Dendritic cell treated with granulocyte-macrophage colony-stimulating factor and Interleukin-4, amounts not matched to agents 40 ng/mL and 50 ng/mL, for 4 days (primary cell): Measurements from ENCODE around the gene MAPK14.
"Not testable (repeated sequence)": the region's sequence is repeated elsewhere in the genome, so short reads cannot be mapped to it uniquely, and the experiment has no call there.

Source experiments
- H3K27ac Mint-ChIP-seq: one replicate; pipeline ENCODE4 v1.8.0; 2022; ENCODE audit warnings: mild to moderate bottlenecking, mixed read lengths
- H3K27me3 Mint-ChIP-seq: one replicate; pipeline ENCODE4 v1.8.0; 2022; ENCODE audit warnings: mild to moderate bottlenecking, mixed read lengths
- H3K36me3 Mint-ChIP-seq: one replicate; pipeline ENCODE4 v1.8.0; 2022; ENCODE audit warnings: low read depth, mixed read lengths
- H3K4me1 Mint-ChIP-seq: one replicate; pipeline ENCODE4 v1.8.0; 2022; ENCODE audit warnings: low read depth, mixed read lengths
- H3K4me3 Mint-ChIP-seq: one replicate; pipeline ENCODE4 v1.8.0; 2022; ENCODE audit warnings: mild to moderate bottlenecking, moderate library complexity, mixed read lengths
- H3K9me3 Mint-ChIP-seq: one replicate; pipeline ENCODE4 v1.8.0; 2022; ENCODE audit warnings: mixed read lengths
- intact Hi-C: fragments of 100-400 bp; cut with micrococcal nuclease; formaldehyde crosslinking; loops from one replicate; pipeline ENCODE4 v1.15.0; 2022

Gene MAPK14

DNA sequence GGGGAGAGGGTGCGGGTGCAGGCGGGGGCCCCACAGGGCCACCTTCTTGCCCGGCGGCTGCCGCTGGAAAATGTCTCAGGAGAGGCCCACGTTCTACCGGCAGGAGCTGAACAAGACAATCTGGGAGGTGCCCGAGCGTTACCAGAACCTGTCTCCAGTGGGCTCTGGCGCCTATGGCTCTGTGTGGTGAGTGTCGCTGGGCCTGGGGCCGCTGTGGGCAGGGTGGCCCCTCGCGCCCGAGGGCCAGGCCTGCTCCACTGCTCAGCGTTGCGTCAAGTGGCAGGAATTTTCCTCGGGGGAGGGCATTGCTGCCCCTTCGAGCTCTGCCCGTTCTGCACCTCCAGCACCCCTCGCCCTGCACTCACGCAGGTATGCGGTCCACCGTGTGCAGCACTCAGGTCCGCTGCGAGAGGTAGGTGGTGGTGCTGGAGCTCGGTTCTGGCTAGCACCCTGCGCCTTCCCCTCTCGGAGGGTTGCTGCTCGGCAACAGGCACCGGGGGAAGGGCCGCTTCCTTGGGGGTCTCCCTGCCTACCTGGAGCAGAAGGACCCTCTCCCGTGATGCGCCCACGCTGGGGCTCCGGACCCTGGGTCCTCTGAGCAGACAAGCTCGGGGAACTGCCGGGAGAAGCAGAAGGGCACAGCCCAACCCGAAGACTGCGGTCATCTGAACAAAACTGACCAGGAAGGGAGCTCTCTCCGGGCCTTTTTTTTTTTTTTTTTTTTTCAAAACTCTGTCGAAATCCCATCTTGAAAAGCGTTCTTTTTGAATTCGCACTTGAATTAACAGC lies 674 bp downstream of the MAPK14 start:
- H3K27ac Mint-ChIP-seq = peak overlapping the region; percentile 91
- H3K4me3 Mint-ChIP-seq = peak overlapping the region; percentile 88
- H3K36me3 Mint-ChIP-seq = peaks cover 22% of the 10 kb centered on the region
- peaks cover 43% of the 10 kb centered on the region for H3K4me1 Mint-ChIP-seq
- H3K9me3 Mint-ChIP-seq = no peaks in the 10 kb centered on the region
- intact Hi-C loops = no loop called here
- peaks cover 2% of the 10 kb centered on the region for H3K27me3 Mint-ChIP-seq

DNA sequence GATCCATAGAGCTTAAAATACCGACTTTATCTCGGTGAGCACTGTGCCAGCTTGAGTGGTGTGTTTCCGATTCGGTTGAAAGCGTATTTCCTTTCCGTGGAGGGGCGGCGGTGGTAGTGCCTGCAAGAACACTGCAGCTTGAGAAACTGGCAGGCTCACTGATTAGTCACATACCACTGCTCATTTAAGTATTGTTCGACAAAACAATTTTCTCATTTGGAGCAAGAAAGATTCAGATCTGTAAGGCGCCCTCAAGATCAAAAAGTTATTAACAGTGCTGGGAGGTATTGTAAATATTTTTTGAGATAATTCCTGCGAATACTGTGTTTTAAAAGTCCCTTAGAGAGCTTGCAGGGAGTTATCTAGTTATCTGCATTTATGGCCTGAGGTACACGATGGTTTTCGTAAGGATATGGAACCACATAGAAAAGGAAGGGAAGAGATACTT lies 1.3 kb downstream of the MAPK14 start:
- no peaks in the 10 kb centered on the region for H3K27me3 Mint-ChIP-seq
- no peaks in the 10 kb centered on the region for H3K9me3 Mint-ChIP-seq
- H3K36me3 Mint-ChIP-seq = peaks cover 22% of the 10 kb centered on the region
- peak overlapping the region; percentile 91 for H3K27ac Mint-ChIP-seq
- peak overlapping the region; percentile 88 for H3K4me3 Mint-ChIP-seq
- intact Hi-C loops = no loop called here
- peaks cover 46% of the 10 kb centered on the region for H3K4me1 Mint-ChIP-seq

DNA sequence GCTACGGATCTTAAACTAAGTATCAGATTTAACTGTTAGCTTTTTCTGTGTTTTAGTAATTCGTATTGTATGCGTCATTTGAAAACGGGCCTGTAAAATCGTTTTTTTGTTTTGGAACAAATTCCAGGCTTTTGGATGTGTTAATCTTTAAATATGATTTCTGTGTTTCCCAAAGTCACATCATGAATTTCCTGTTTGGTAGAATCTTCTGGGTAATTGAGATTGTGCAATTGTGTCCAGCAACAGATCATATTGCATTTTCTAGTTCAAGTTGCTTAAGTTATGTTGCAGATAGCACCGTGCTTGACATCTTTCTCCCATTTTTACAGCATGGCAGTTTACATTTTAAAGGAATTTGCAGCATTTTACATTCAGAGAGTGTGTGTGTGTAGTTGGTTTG lies 1.9 kb downstream of the MAPK14 start:
- no peaks in the 10 kb centered on the region for H3K9me3 Mint-ChIP-seq
- peaks cover 22% of the 10 kb centered on the region for H3K36me3 Mint-ChIP-seq
- H3K27ac Mint-ChIP-seq = peak overlapping the region; percentile 91
- intact Hi-C loops = no loop called here
- H3K4me1 Mint-ChIP-seq = peaks cover 45% of the 10 kb centered on the region
- H3K4me3 Mint-ChIP-seq = peak overlapping the region; percentile 88
- no peaks in the 10 kb centered on the region for H3K27me3 Mint-ChIP-seq

DNA sequence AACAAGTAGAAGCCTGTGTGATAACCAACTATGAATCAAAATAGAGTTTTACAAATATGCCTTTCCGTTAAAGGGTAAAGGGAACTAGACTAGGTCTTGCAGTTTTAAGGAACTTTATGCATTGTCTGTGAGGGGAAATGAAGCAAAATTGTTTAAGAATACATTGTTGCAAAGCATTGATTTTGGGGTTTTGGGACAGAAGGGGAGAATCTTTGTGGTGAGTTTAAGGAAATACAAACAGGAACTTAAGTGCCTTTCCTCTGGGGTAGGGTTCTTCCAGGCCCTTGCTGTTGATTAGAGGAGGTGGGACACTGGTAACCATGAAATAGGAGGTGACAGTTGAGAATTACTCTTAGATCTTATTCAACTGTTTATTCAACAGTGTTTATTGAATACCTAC lies 4.7 kb downstream of the MAPK14 start:
- H3K27ac Mint-ChIP-seq = peak overlapping the region; percentile 79

DNA sequence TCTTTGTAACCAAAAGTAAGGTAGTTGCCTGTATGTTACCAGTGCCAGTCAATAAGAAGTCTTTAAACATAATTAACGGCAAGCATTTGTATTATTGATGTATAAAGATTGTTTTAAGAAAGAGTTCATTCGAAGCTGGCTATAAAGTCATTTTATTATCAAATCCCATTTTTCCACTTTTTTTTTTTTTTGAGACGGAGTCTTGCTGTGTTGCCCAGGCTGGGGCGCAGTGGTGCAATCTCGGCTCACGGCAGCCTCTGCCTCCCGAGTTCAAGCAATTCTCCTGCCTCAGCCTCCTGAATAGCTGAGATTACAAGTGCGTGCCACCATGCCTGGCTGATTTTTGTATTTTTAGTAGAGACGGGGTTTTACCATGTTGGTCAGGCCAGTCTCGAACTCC lies 5.5 kb downstream of the MAPK14 start:
- Mint-ChIP-seq H3K27ac (peak overlapping the region; percentile 73), H3K4me1 (peaks cover 61% of the 10 kb centered on the region), H3K36me3 (peaks cover 26% of the 10 kb centered on the region), H3K4me3 (peak overlapping the region; percentile 54)
- not testable (repeated sequence) for H3K9me3 Mint-ChIP-seq, H3K27me3 Mint-ChIP-seq
- intact Hi-C loops = loop anchor here (10.0 kb wide), 1 partner anchor 332 kb away; no protein-coding TSS in a partner anchor

More for the DNA sequence above, 4.7 kb downstream of the MAPK14 start:
- peak overlapping the region; percentile 30 for H3K4me3 Mint-ChIP-seq
- no peaks in the 10 kb centered on the region for H3K9me3 Mint-ChIP-seq
- H3K4me1 Mint-ChIP-seq = peaks cover 52% of the 10 kb centered on the region
- intact Hi-C loops = loop anchor here (10.0 kb wide), 1 partner anchor 333 kb away; no protein-coding TSS in a partner anchor
- peaks cover 32% of the 10 kb centered on the region for H3K36me3 Mint-ChIP-seq
- H3K27me3 Mint-ChIP-seq = no peaks in the 10 kb centered on the region

DNA sequence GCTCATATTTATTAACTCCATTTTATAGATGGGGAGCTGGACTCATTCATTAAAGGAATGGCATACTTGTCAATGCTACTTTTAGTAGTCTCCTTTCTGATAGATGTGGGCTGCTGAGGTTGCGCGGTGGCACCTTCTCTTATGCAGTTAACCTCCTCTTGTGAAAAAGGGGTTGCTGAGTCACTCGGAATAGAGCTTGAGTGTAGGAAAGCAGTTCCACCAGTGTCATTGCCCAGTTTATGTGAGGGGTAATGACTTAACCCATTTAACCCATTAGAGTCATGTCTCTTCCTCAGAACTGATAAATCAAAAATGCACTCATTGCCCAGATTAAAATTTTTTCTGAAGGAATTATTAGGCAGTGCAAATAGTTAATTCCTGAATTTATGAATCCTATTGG lies 6.3 kb downstream of the MAPK14 start:
- intact Hi-C loops = loop anchor here (10.0 kb wide), 1 partner anchor 331 kb away; no protein-coding TSS in a partner anchor
- Mint-ChIP-seq H3K4me1 (peaks cover 69% of the 10 kb centered on the region), H3K4me3 (peak overlapping the region; percentile 20), H3K36me3 (peaks cover 19% of the 10 kb centered on the region), H3K27me3 (no peaks in the 10 kb centered on the region), H3K9me3 (no peaks in the 10 kb centered on the region), H3K27ac (peak overlapping the region; percentile 73)

DNA sequence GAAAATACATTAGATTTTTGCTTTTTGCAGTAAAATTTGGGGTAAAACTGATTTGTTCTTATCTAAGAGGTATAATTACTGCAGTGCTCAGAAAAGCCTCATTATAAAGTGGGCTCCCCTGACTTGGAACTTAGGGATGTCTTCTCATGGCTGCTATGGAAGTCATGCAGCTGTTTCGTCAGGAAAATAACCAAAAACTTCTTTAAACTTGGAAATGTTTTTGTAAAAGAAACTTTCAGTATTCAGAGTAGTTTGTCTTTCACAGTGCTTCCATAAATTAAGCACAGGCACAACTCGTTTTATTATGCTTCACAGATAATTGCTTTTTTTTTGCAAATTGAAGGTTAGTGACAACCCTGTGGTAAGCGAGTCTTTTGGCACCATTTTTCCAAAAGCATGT lies 6.8 kb downstream of the MAPK14 start:
- no peak overlapping the region for H3K4me3 Mint-ChIP-seq
- no peaks in the 10 kb centered on the region for H3K27me3 Mint-ChIP-seq
- no peaks in the 10 kb centered on the region for H3K9me3 Mint-ChIP-seq
- no peak overlapping the region for H3K27ac Mint-ChIP-seq
- intact Hi-C loops = loop anchor here (10.0 kb wide), 1 partner anchor 330 kb away; no protein-coding TSS in a partner anchor
- peaks cover 74% of the 10 kb centered on the region for H3K4me1 Mint-ChIP-seq
- H3K36me3 Mint-ChIP-seq = peaks cover 19% of the 10 kb centered on the region

DNA sequence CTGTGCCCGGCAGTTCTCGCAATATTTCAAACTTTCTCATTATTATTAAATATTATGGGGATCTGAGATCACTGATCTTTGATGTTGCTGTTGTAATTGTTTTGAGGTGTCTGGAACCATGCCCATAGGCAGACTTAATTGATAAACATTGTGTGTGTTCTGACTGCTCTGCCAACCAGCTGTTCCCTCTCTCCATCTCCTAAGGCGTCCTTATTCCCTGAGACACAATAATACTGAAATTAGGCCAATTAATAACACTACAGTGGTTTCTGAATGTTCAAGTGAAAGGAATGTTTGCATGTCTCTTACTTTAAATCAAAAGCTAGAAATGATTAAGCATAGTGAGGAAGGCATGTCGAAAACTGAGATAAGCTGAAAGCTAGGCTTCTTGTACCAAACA lies 7.6 kb downstream of the MAPK14 start:
- intact Hi-C loops = loop anchor here (10.0 kb wide), 1 partner anchor 330 kb away; no protein-coding TSS in a partner anchor

DNA sequence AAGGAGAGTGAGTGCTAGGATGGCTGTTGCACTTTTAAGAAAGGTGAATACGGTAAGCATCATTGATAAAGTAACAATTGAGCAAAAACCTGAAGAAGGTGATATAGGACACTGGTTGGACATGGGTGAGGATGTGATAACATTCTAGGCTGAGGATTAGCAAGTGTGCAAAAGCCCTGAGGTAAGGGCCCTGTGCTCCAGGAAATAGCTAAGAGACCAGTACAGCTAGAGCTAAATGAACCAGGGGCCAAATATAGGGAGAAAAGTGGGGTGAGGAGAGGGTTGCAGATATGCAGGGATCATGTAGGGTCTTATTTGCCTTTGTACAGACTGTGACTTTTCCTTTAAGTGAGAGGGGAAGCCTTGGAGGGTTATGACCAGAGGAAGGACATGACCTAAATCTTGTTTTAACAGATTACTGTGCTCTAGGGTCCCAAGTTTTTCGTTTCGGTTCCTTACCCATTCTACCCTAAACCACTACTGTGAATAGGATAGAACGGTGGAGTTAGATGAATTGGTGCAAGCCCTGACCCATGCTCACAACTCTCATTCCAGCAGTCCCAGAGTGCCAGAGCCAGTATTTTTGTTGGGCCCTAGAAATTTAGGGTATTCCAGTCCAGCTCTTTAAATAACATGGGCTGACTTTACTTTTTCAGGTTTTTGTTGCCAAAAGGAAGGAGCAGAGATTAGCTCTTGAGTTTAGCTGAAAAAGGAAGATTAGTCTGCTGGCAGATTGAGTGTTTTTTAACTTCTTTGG lies 10.7 kb downstream of the MAPK14 start:
- Mint-ChIP-seq H3K27ac (peak overlapping the region; percentile 66), H3K36me3 (peaks cover 23% of the 10 kb centered on the region), H3K27me3 (no peaks in the 10 kb centered on the region), H3K4me3 (peak overlapping the region; percentile 50), H3K9me3 (no peaks in the 10 kb centered on the region), H3K4me1 (peaks cover 85% of the 10 kb centered on the region)
- intact Hi-C loops = loop anchor here (10.0 kb wide), 1 partner anchor 327 kb away; no protein-coding TSS in a partner anchor

More for the DNA sequence above, 7.6 kb downstream of the MAPK14 start:
- no peaks in the 10 kb centered on the region for H3K9me3 Mint-ChIP-seq
- no peak overlapping the region for H3K27ac Mint-ChIP-seq
- H3K36me3 Mint-ChIP-seq = peaks cover 16% of the 10 kb centered on the region
- no peak overlapping the region for H3K4me3 Mint-ChIP-seq
- H3K4me1 Mint-ChIP-seq = peaks cover 81% of the 10 kb centered on the region
- no peaks in the 10 kb centered on the region for H3K27me3 Mint-ChIP-seq

DNA sequence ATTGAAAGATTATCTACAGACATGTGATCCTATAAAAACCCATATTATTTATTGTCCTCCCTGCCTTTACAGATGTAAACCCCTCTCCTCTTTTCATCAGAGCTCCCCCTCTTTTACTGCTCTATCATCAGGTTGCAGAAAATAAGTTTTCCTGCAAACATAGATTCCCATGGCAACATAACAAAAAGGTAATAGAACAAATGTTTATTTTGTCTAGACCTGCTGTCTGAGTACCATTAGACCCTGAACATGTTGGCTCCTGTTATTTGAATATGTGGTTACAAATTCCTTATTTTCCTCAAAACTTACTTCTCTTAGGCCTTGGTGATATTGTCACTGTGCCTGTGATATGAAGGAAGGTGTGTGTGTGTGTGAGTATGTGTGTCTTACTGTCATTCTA lies 11.5 kb downstream of the MAPK14 start:
- H3K4me3 Mint-ChIP-seq = no peak overlapping the region
- H3K4me1 Mint-ChIP-seq = peaks cover 77% of the 10 kb centered on the region
- peaks cover 24% of the 10 kb centered on the region for H3K36me3 Mint-ChIP-seq
- peak overlapping the region; percentile 66 for H3K27ac Mint-ChIP-seq
- H3K9me3 Mint-ChIP-seq = no peaks in the 10 kb centered on the region
- H3K27me3 Mint-ChIP-seq = no peaks in the 10 kb centered on the region
- intact Hi-C loops = loop anchor here (10.0 kb wide), 1 partner anchor 326 kb away; no protein-coding TSS in a partner anchor

DNA sequence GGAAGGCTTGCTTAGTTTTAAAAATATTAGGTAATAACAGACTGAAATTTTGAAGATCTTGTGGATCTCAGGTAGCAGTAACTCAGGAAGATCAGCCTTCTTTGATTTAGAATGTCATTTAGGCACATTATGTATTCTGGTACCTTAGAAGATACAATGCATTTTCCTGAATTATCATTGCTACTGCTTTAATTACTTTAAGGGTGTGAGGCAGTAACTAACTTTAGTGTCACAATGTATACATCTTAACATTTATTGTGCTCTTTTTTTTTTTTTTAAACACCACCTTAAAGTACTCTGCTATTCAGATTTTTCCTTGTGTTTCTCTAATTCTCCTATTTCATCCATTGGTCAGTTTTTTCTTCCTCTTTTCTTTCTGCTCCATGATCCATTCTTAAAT lies 13.3 kb downstream of the MAPK14 start:
- H3K4me3 Mint-ChIP-seq = no peak overlapping the region
- H3K36me3 Mint-ChIP-seq = peaks cover 32% of the 10 kb centered on the region
- H3K27ac Mint-ChIP-seq = peak overlapping the region; percentile 59

DNA sequence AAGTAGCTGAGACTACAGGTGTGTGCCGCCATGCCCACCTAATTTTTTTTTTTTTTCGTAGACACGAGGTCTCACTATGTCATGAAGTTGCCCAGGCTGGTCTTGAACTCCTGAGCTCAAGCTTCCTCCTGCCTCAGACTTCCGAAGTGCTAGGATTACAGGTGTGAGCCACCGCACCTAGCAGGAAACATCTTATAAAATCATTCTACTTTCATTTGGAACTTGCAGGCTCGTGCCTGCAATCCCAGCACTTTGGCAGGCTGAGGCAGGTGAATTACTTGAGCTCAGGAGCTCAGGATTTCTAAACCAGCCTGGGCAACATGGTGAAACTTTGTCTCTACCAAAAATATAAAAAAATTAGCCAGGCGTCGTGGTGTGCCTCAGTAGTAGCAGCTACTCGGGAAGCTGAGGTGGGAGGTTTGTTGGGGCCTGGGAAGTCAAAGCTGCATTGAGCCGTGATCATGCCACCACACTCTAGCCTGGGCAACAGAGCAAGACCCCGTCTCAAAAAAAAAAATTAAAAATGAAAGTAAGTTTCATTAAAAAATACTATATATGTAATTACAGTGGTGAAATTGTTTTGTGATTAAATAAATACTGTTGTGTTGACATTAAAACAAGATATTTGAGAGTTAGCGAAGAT lies 15.1 kb downstream of the MAPK14 start:
- no peaks in the 10 kb centered on the region for H3K9me3 Mint-ChIP-seq
- no peak overlapping the region for H3K27ac Mint-ChIP-seq
- H3K36me3 Mint-ChIP-seq = peaks cover 27% of the 10 kb centered on the region
- intact Hi-C loops = no loop called here
- H3K4me1 Mint-ChIP-seq = peaks cover 70% of the 10 kb centered on the region
- no peak overlapping the region for H3K4me3 Mint-ChIP-seq
- H3K27me3 Mint-ChIP-seq = no peaks in the 10 kb centered on the region

More for the DNA sequence above, 13.3 kb downstream of the MAPK14 start:
- Mint-ChIP-seq H3K27me3 (no peaks in the 10 kb centered on the region), H3K9me3 (no peaks in the 10 kb centered on the region), H3K4me1 (peaks cover 76% of the 10 kb centered on the region)
- intact Hi-C loops = no loop called here

DNA sequence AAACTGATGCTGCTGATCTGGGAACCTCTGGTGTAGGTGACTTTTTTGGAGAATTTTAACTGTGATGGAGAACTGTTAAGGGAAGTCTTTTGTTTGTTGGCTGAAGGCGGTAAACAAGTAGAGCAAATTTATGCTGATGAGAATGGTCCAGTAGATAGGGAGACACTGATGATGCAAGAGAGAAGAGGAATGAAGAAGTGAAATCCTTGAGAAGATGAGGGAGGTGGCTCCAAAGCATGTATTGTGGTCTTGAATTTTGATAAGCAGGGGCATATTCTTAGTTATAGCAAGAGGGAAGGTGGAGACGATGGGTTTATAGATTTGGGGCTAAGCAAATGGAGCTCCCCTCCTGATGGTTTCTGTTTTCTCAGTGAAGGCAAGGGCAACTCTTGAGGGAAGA lies 22.0 kb downstream of the MAPK14 start:
- Mint-ChIP-seq H3K4me3 (no peak overlapping the region), H3K9me3 (no peaks in the 10 kb centered on the region), H3K36me3 (peaks cover 10% of the 10 kb centered on the region), H3K27me3 (no peaks in the 10 kb centered on the region), H3K27ac (no peak overlapping the region), H3K4me1 (peaks cover 16% of the 10 kb centered on the region)
- intact Hi-C loops = no loop called here
